Lower leg skin (tissue), 4 donors: ENCODE results near the gene UNC119. TPM values are rescaled to one million over a fixed set of nuclear protein-coding genes. Genes with fewer than 3 reads are reported as not detected.

ENCODE experiments used
- DNase-seq, 2 donors: peaks; one replicate each; pipeline ENCODE4 v3.0.0-alpha.2; 2019; ENCODE audit warnings: low spot score in 2 of 2
- H3K4me3 ChIP-seq: fragments of 200-600 bp; sonication (generic); 2 replicates; pipeline ENCODE4 v1.5.1; 2017; ENCODE audit warnings: mild to moderate bottlenecking, low read depth; ENCODE audit not compliant: poor library complexity, severe bottlenecking
- CTCF ChIP-seq, 3 donors: fragments of 450-650 bp; IDR thresholded peaks; one replicate each; pipeline ENCODE4 v1.5.1; 2016; ENCODE audit warnings: antibody characterized with exemption in 3 of 3, mild to moderate bottlenecking in 3 of 3, moderate library complexity in 2 of 3
- POLR2A ChIP-seq, 2 donors: fragments of 450-650 bp; IDR thresholded peaks; one replicate each; pipeline ENCODE4 v1.6.1; 2016 to 2017; ENCODE audit warnings: antibody characterized with exemption in 2 of 2, mild to moderate bottlenecking in 1 of 2, moderate library complexity in 1 of 2
- WGBS, 2 donors: methylation state at CpG; one replicate each; pipeline ENCODE4 v1.1.5; 2018; 5-methylcytosine and 5-hydroxymethylcytosine counted together
- intact Hi-C: fragments of 100-400 bp; cut with DNase I; formaldehyde crosslinking; loops from one replicate; pipeline ENCODE4 v1.15.0; 2023; ENCODE audit warnings: low total_unique reads
- total RNA-seq, 4 donors: library from RNA; depleted of rRNA; stranded (reverse); fragments of >200 nt; gene quantifications; one replicate each; pipeline ENCODE4 v1.1.0, GENCODE V29; 2016

UNC119 gene
- total RNA-seq, 4 donors from 2014 or later: 41.2 to 41.6 (median 41.4) TPM

GRCh38 chr17:28555022-28555421 is 2.6 kb upstream of the UNC119 start:
- H3K4me3 ChIP-seq: no peak overlapping the region
- intact Hi-C loops: no loop called here

GRCh38 chr17:28554565-28554964 is 2.1 kb upstream of the UNC119 start:
- TF ChIP-seq POLR2A (IDR thresholded peaks at IDR 0.05): no peak
- TF ChIP-seq CTCF (IDR thresholded peaks at IDR 0.05): no peak
- intact Hi-C loops: no loop called here
- H3K4me3 ChIP-seq: no peak overlapping the region
- no peak for DNase-seq
- 92 to 94% methylated on average over 6 of the region's 6 CpGs for WGBS, 2 donors

More at GRCh38 chr17:28555022-28555421, 2.6 kb upstream of the UNC119 start:
- TF ChIP-seq POLR2A (IDR thresholded peaks at IDR 0.05) (no peak), CTCF (IDR thresholded peaks at IDR 0.05) (no peak)
- DNase-seq: no peak
- 90 to 98% methylated on average over 3 of the region's 3 CpGs for WGBS, 2 donors

- H3K4me3 ChIP-seq: no peak overlapping the region
- WGBS, 2 donors: 90 to 91% methylated on average over 5 of the region's 5 CpGs
- DNase-seq: no peak
- TF ChIP-seq CTCF (IDR thresholded peaks at IDR 0.05): no peak
- no peak for TF ChIP-seq POLR2A (IDR thresholded peaks at IDR 0.05)
- intact Hi-C loops: loop anchor here (1.0 kb wide), 1 partner anchor 38 kb away; no protein-coding TSS in a partner anchor
Measured at GRCh38 chr17:28553000-28553505, 629 bp upstream of the UNC119 start.

GRCh38 chr17:28551421-28552175 is 826 bp downstream of the UNC119 start:
- WGBS, 2 donors: 12% methylated on average over 10 of the region's 10 CpGs
- intact Hi-C loops: no loop called here

GRCh38 chr17:28550858-28551257 is 1.6 kb downstream of the UNC119 start:
- intact Hi-C loops: no loop called here
- no peak for DNase-seq
- no peak overlapping the region for H3K4me3 ChIP-seq
- WGBS, 2 donors: 90 to 100% methylated on average over 1 of the region's 1 CpG
- TF ChIP-seq POLR2A (IDR thresholded peaks at IDR 0.05): no peak
- no peak for TF ChIP-seq CTCF (IDR thresholded peaks at IDR 0.05)

More at GRCh38 chr17:28551421-28552175, 826 bp downstream of the UNC119 start:
- peak overlapping the region; percentile 51 for H3K4me3 ChIP-seq
- no peak for TF ChIP-seq POLR2A (IDR thresholded peaks at IDR 0.05)
- no peak for TF ChIP-seq CTCF (IDR thresholded peaks at IDR 0.05)
- no peak for DNase-seq
